HG03060 (cell line): Measurements from ENCODE around the gene PDZD2.

Experiments used
- ATAC-seq: cut with Tn5 transposase; IDR thresholded peaks from one replicate; pipeline ENCODE4 v1.9.1; 2021; ENCODE audit warnings: low read depth, moderate number of reproducible peaks; ENCODE audit not compliant: unreplicated experiment

Gene PDZD2

DNA sequence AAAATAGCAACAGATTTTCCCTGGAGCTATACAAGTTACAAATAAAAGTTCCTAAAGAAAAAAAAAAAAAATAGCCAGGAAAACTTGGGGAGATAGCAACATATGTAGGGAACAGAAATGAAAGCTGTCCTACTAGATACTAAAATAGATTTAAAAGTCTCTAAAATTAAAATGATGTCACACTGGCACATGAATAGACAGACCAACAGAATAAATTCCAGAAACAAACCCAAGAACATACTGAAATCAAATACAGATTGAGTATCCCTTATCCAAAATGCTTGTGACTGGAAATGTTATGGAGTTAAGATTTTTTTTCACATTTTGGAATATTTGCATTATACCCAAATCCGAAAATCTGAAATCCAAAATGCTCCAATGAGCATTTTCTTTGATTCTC, 511.4 kb downstream of the PDZD2 start:
- ATAC-seq: no peak

DNA sequence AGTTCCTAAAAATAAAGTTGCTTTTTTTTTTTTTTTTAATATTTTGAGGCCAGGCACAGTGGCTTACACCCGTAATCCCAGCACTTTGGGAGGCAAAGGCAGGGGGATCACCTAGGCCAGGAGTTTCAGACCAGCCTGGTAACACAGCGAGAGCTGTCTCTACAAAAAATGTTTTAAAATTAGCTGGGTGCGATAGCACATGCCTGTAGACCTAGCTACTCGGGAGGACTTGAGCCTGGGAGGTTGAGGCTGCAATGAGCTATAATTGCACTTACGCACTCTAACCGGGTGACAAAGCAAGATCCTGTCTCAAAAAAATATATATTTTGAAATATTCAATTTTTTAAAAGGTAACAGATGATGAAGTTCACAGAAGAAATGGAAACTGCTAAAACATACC, 512.3 kb downstream of the PDZD2 start:
- no peak for ATAC-seq

DNA sequence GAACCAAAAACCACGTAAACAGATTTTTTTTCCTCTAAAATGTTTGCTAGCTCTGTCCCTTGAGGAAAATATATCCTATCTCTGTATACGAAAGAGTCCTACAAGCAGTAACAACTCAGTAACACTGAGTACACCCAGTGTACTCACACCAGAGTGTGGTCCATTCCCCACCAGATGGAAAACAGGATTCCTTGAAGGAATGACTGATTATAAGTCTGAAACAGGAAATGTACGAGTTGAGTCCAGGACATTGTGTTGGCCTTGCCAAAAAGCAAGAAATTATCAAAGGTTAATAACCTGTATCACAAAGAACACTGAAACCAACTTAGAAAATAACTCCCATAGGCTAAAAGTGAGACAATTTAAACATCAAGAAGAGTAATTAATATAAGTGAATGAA, 514.8 kb downstream of the PDZD2 start:
- no peak for ATAC-seq

DNA sequence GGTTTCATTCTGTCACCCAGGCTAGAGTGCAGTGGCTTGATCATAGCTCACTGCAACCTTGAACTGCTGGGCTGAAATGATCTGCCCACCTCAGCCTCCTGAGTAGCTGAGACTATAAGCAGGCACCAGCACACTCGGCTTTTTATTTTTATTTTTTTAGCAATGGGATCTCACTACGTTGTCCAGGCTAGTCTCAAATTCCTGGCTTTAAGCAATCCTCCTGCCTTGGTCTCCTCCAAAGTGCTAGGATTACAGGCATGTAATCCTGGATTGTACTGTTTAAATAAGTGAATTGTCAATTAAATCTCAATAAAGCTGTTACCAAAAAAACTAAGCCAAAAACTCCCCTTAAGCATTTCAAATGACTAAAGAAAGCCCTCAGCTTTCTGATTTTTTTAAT, 516.3 kb downstream of the PDZD2 start:
- no peak for ATAC-seq

DNA sequence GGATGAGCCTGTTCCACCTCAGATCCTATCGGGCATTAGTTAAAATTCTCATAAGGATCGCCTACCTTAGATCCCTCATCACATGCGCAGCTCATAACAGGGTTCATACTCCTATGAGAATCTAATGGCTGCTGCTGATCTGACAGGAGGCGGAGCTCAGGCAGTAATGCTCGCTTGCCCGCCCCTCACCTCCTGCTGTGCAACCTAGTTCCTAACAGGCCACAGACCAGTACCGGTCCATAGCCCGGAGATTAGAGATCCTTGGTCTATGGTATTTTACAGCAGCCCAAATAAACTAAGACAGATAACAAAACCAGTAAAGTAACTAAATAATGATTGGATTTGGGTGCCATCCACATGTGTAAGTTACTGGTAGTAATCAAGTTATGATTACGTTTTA, 517.7 kb downstream of the PDZD2 start:
- no peak for ATAC-seq

DNA sequence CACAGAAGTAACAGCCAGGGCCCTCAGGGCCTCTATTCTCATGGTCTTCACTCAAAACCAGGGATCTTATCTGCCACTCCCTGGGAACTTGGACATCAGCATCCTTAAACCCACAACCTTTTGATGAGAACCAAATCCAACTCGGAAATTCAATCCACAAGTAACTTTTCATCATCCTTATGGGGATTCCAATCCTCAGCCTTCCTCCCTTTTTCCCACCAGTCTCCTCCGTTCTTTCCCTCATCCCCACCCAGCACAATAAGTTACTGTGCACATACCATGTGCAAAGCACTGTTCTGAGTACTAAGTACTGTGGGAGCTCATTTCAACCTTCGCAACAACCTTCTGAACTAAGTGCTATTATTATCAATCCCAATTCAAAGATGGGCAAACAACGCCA, 518.1 kb downstream of the PDZD2 start:
- ATAC-seq: no peak

DNA sequence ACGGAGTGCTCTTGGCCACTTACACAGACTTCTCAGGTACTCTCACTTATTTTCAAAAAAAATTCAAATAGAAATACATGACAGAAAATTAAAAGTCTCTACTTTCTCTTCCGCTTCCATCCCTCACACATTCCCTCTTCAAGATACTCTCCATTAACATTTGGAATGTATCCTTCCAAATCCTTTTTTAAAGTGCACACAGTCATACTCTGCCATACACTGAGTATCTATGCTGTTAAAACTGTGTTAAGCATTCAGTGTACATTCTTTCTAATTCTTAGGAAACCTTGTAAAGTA, 519.7 kb downstream of the PDZD2 start:
- no peak for ATAC-seq

DNA sequence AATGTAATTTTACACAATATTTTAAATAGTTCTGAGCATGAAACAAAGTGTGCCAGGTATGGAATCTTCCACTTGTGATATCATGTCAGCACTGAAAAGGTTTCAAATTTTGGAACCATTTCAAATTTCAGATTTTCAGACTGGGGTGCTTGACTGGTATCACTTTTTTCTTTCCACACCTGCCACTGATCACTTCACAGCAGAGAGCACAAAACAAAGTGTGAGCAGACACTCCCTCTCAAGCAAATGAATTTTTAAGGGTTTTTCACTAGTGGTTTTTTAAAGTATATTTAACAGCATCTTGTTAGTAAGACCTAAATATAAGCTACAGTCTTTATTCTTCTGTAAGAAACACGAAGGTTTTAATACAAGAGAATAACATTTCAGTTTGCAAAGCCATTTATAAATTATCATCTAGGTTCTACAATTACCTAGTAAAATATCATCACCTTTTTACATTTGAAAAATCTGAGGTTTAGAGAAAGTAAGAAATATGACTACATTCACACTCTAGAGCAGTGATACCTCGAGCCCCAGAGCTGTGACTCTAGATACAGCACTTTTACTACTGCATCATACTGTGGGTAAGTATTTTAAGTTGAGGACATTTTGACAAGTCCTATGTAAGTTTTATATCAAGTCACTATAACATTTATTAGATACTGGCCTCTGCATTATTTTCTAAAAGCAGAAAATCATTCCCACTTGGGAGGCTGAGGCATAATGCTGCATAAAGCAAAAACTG, 520.6 kb downstream of the PDZD2 start:
- ATAC-seq: no peak

DNA sequence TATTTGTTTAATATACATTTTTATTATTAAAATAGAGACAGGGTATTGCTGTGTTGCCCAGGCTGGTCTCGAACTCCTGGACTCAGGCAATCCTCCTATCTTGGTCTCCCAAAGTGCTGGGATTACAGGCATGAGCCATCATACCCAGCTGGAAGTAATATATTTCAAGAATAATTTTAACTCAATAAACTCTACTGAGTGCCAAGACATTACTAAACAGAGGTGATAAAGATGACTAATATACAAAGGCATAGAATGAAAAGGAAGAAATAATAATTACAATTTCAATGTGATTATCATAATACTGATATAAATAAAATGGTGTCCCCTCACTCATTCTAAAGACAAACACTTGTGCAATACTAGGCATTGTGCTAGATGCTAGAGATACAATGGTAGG, 521.3 kb downstream of the PDZD2 start:
- no peak for ATAC-seq
